K562 (cell line): ENCODE measurements around the gene KRTAP2-4. TPM values are rescaled to one million over a fixed set of nuclear protein-coding genes. Genes with fewer than 3 reads are reported as not detected.

Source experiments
- ATAC-seq: fragments of 200-7000 bp; cut with Tn5 transposase; 3 replicates; pipeline ENCODE4 v1.9.1; 2020; ENCODE audit warnings: moderate library complexity
- BruUV-seq: library from RNA; stranded (reverse); fragments of 400-500 nt; replicated peaks from 2 replicates; lab custom pipeline; 2021; lab: Mats Ljungman, UMichigan
- CTCF ChIA-PET: fragments of 300-600 bp; formaldehyde crosslinking; extraction: SDS; loops from one replicate; lab custom pipeline; 2021; ENCODE audit warnings: low intra/inter-chr PET ratio; lab: Yijun Ruan, JAX
- POLR2A ChIA-PET: fragments of 300-600, 350-650 bp; sonication (Branson Sonifier 250); formaldehyde crosslinking; extraction: SDS; loops from one replicate; lab custom pipeline; 2021; ENCODE audit warnings: antibody characterized with exemption, inconsistent platforms; lab: Yijun Ruan, JAX
- DNase-seq, 4 experiments: peaks; one replicate each; pipeline versions ENCODE4 v3.0.0 to v3.0.0-alpha.2; 2011 to 2018; ENCODE audit warnings: low spot score in 3 of 4, mixed read lengths in 3 of 4; ENCODE audit errors: extremely low read depth in 1 of 4
- FAIRE-seq: peaks from 2 replicates; lab custom pipeline; 2011; peaks lifted over from hg19 to GRCh38; lab: Jason Lieb, UNC
- H2AFZ ChIP-seq: 2 replicates; pipeline ENCODE4 v1.6.0; 2011; ENCODE audit warnings: low read depth, low read length, control low read depth, inconsistent platforms
- H3K27ac ChIP-seq: fragments of 200-600 bp; 3 replicates; pipeline ENCODE4 v1.8.0; 2011; ENCODE audit warnings: low read depth, mild to moderate bottlenecking, control low read depth, inconsistent platforms, low read length, moderate library complexity, mixed read lengths; ENCODE audit errors: extremely low read depth
- H3K27me3 ChIP-seq, 2 experiments: fragments of 300-600 bp in 1 of 2; 2 replicates in 1 of 2; 3 replicates in 1 of 2; pipeline versions ENCODE4 v1.6.0 to v1.8.0; 2011; ENCODE audit warnings: inconsistent platforms in 2 of 2, low read length in 2 of 2, mild to moderate bottlenecking in 1 of 2, mixed read lengths in 1 of 2, moderate library complexity in 1 of 2; ENCODE audit not compliant: control insufficient read depth in 2 of 2, insufficient read depth in 2 of 2
- H3K36me3 ChIP-seq: fragments of 300-600 bp; 3 replicates; pipeline ENCODE4 v1.8.0; 2011; ENCODE audit warnings: mild to moderate bottlenecking, low read length, inconsistent platforms; ENCODE audit not compliant: control insufficient read depth, insufficient read depth
- H3K4me1 ChIP-seq, 2 experiments: fragments of 200-600 bp in 1 of 2; replicated peaks in 1 of 2; 2 replicates in 1 of 2; 3 replicates in 1 of 2; pipeline versions ENCODE4 v1.5.1 to v1.8.0; 2011; ENCODE audit warnings: inconsistent platforms in 2 of 2, low read length in 2 of 2, mild to moderate bottlenecking in 1 of 2, mixed read lengths in 1 of 2, moderate library complexity in 1 of 2; ENCODE audit not compliant: control insufficient read depth in 2 of 2, insufficient read depth in 2 of 2
- H3K4me2 ChIP-seq: 2 replicates; pipeline ENCODE4 v1.6.1; 2011; ENCODE audit warnings: low read length, control low read depth, inconsistent platforms, mixed read lengths; ENCODE audit not compliant: insufficient read depth
- H3K4me3 ChIP-seq: fragments of 200-600 bp; sonication (generic), shearing (Covaris generic); 2 replicates; pipeline ENCODE4 v1.5.1; 2016; ENCODE audit warnings: control low read depth, inconsistent platforms
- H3K79me2 ChIP-seq: fragments of 200-600 bp; 3 replicates; pipeline ENCODE4 v1.8.0; 2011; ENCODE audit warnings: low read length, inconsistent platforms; ENCODE audit not compliant: control insufficient read depth, insufficient read depth
- H3K9ac ChIP-seq, 2 experiments: 2 replicates each; pipeline versions ENCODE4 v1.6.0 to v1.6.1; 2011; ENCODE audit warnings: low read depth in 2 of 2, low read length in 2 of 2, control low read depth in 1 of 2, inconsistent platforms in 1 of 2, mild to moderate bottlenecking in 1 of 2, mixed read lengths in 1 of 2; ENCODE audit not compliant: insufficient read depth in 1 of 2
- H3K9me1 ChIP-seq: one replicate; pipeline ENCODE4 v1.6.0; 2011; ENCODE audit warnings: inconsistent platforms, mild to moderate bottlenecking, low read length, moderate library complexity; ENCODE audit not compliant: control insufficient read depth, insufficient read depth
- H3K9me3 ChIP-seq: replicated peaks from 2 replicates; pipeline ENCODE4 v1.5.1; 2011; ENCODE audit warnings: low read depth, low read length, inconsistent platforms; ENCODE audit not compliant: control insufficient read depth, insufficient read depth
- H4K20me1 ChIP-seq: replicated peaks from 2 replicates; pipeline ENCODE4 v1.6.1; 2011; ENCODE audit warnings: low read length, inconsistent platforms, mixed read lengths; ENCODE audit not compliant: control insufficient read depth, insufficient read depth
- BACH1 ChIP-seq: fragments of 200-800 bp; sonication (Bioruptor generic); IDR thresholded peaks from 2 replicates; pipeline ENCODE4 v1.6.1; 2016; ENCODE audit warnings: missing genetic modification characterization, missing compliant biosample characterization
- ELF2 ChIP-seq: fragments of 250-450 bp; sonication (Bioruptor Pico); IDR thresholded peaks from 2 replicates; pipeline ENCODE4 v1.5.0; 2021; ENCODE audit warnings: mild to moderate bottlenecking
- HDAC2 ChIP-seq: fragments of 450-650 bp; IDR thresholded peaks from 2 replicates; pipeline ENCODE4 v1.6.1; 2016; ENCODE audit warnings: mild to moderate bottlenecking
- RFX7 ChIP-seq: fragments of 250-450 bp; sonication (Bioruptor Pico); IDR thresholded peaks from 2 replicates; pipeline ENCODE4 v1.5.1; 2021; ENCODE audit warnings: mild to moderate bottlenecking
- SNIP1 ChIP-seq: fragments of 450-650 bp; IDR thresholded peaks from 2 replicates; pipeline ENCODE4 v1.7.1; 2017; ENCODE audit warnings: low read depth, mild to moderate bottlenecking
- SREBF2 ChIP-seq: sonication (generic); formaldehyde crosslinking; IDR thresholded peaks from 2 replicates; pipeline ENCODE4 v1.4.0; 2020; ENCODE audit warnings: mild to moderate bottlenecking, missing genetic modification reagents
- TBP ChIP-seq: optimal IDR thresholded peaks from 2 replicates; pipeline ENCODE3; 2011; ENCODE audit warnings: low read depth, low read length, improper control_type of control experiment
- TSHZ1 ChIP-seq: fragments of 250-450 bp; sonication (Bioruptor Pico); IDR thresholded peaks from 2 replicates; pipeline ENCODE4 v1.4.0; 2020; ENCODE audit warnings: mild to moderate bottlenecking, moderate library complexity
- ZBTB43 ChIP-seq: sonication (generic); formaldehyde crosslinking; IDR thresholded peaks from 2 replicates; pipeline ENCODE4 v1.8.0; 2023; ENCODE audit warnings: mild to moderate bottlenecking, missing genetic modification reagents
- ZBTB49 ChIP-seq: sonication (generic); formaldehyde crosslinking; IDR thresholded peaks from 2 replicates; pipeline ENCODE4 v1.8.0; 2022; ENCODE audit warnings: missing genetic modification reagents, mild to moderate bottlenecking, borderline replicate concordance
- ZNF316 ChIP-seq: fragments of 450-650 bp; IDR thresholded peaks from 2 replicates; pipeline ENCODE4 v1.6.1; 2016
- ZNF561 ChIP-seq: fragments of 450-650 bp; formaldehyde crosslinking; conservative IDR thresholded peaks from 2 replicates; pipeline ENCODE4 v1.4.0; 2020; ENCODE audit warnings: mild to moderate bottlenecking, moderate library complexity
- ZNF740 ChIP-seq, 3 experiments: fragments of 200-800 bp in 1 of 3; sonication (Bioruptor generic) in 1 of 3; sonication (generic) in 1 of 3; formaldehyde crosslinking in 1 of 3; IDR thresholded peaks; 2 replicates each; pipeline versions ENCODE4 v1.6.1 to v1.8.0; 2016 to 2022; ENCODE audit warnings: mild to moderate bottlenecking in 2 of 3, missing compliant biosample characterization in 2 of 3, missing genetic modification characterization in 2 of 3, missing genetic modification reagents in 1 of 3
- ZNF778 ChIP-seq: fragments of 450-650 bp; formaldehyde crosslinking; IDR thresholded peaks from 2 replicates; pipeline ENCODE4 v1.4.0; 2020; ENCODE audit warnings: mild to moderate bottlenecking, moderate library complexity
- ZNF780A ChIP-seq: fragments of 250-450 bp; sonication (Bioruptor Pico); IDR thresholded peaks from 2 replicates; pipeline ENCODE4 v1.5.0; 2021; ENCODE audit warnings: mild to moderate bottlenecking
- WGBS: fragments of 100-300 bp; shearing (Covaris generic); methylation state at CpG from one replicate; pipeline ENCODE4 v1.1.6; 2016; ENCODE audit warnings: low coverage, mixed read lengths; ENCODE audit not compliant: insufficient coverage; ENCODE audit errors: missing lambda C conversion rate; 5-methylcytosine and 5-hydroxymethylcytosine counted together
- in situ Hi-C: fragments of 300-500 bp; cut with MboI; formaldehyde crosslinking; loops from 4 replicates; pipeline ENCODE4 v1.15.0; 2018; ENCODE audit warnings: inconsistent platforms, mixed read lengths
- intact Hi-C: fragments of 100-400 bp; cut with micrococcal nuclease; formaldehyde crosslinking; loops from 2 replicates; pipeline ENCODE4 v1.14.2; 2022
- polyA plus RNA-seq, 8 experiments: library from polyadenylated mRNA; depleted of rRNA in 4 of 8; stranded (reverse) in 5 of 8; unstranded in 3 of 8; fragments of >200 nt; fragmentation: Nextera tagmentation in 2 of 8; fragmentation: Illumina TruSeq in 1 of 8; extraction: Ambion mirVana in 2 of 8; extraction: Trizol in 1 of 8; gene quantifications; 2 replicates each; pipeline versions ENCODE4 v1.2.1 to v1.2.3, GENCODE V29; 2011 to 2014; ENCODE audit warnings: inconsistent platforms in 1 of 8, missing spikeins in 1 of 8
- total RNA-seq, 7 experiments: library from RNA; depleted of rRNA in 6 of 7; stranded (reverse); fragments of >200 nt in 6 of 7; fragmentation: Illumina TruSeq in 2 of 7; extraction: Trizol in 2 of 7; gene quantifications; 2 replicates each; pipeline versions ENCODE4 v1.2.1 to v1.2.3, GENCODE V29; 2011 to 2021; ENCODE audit warnings: low replicate concordance in 1 of 7

The KRTAP2-4 gene
- total and polyA plus RNA-seq, 9 of the 15 experiments (the other 6 are each of a cell fraction or from before 2014, with no cell fraction given) = not detected

GRCh38 chr17:41061964-41062363, 3.7 kb downstream of the KRTAP2-4 start:
- FAIRE-seq = no peak
- BruUV-seq = no TSS peak

More at GRCh38 chr17:41061964-41062363, 3.7 kb downstream of the KRTAP2-4 start:
- no peak overlapping the region for H3K9ac ChIP-seq
- WGBS = 0% methylated on average over 1 of the region's 1 CpG
- no peak overlapping the region for H2AFZ ChIP-seq
- DNase-seq = no peak
- H3K9me1 ChIP-seq = no peaks in the 10 kb centered on the region
- H3K36me3 ChIP-seq = no peaks in the 10 kb centered on the region
- peaks cover 0 to 5% of the 10 kb centered on the region in 2 experiments; a peak in 2 of 5 replicates for H3K4me1 ChIP-seq
- no peak overlapping the region for H3K4me2 ChIP-seq
- no peak for TF ChIP-seq ELF2
- TF ChIP-seq ZNF740 (CRISPR knock-in tag; IDR thresholded peaks at IDR 0.05) = no peak
- no peak for TF ChIP-seq ZNF740 (tag; IDR thresholded peaks at IDR 0.05)
- TF ChIP-seq ZBTB43 (CRISPR knock-in tag) = no peak
- no peak for TF ChIP-seq SREBF2 (CRISPR knock-in tag)
- TF ChIP-seq BACH1 (tag) = no peak
- no peak for TF ChIP-seq HDAC2
- no peak for TF ChIP-seq ZNF316
- TF ChIP-seq RFX7 (CRISPR knock-in tag) = no peak
- TF ChIP-seq ZNF780A (CRISPR knock-in tag) = no peak
- no peak for TF ChIP-seq ZBTB49
- no peak for TF ChIP-seq ZNF778 (CRISPR knock-in tag)
- TF ChIP-seq TBP = no peak
- TF ChIP-seq ZNF561 (CRISPR knock-in tag) = no peak
- no peak for TF ChIP-seq TSHZ1 (CRISPR knock-in tag)
- TF ChIP-seq SNIP1 = no peak
- TF ChIP-seq, all 486 proteins: peak for 0
- Histone ChIP-seq H4K20me1 (no peaks in the 10 kb centered on the region; the same call in 1 of the 2 replicates), H3K27ac (no peak overlapping the region), H3K79me2 (no peaks in the 10 kb centered on the region), H3K27me3 (peaks cover 0 to 4% of the 10 kb centered on the region in 2 experiments; a peak in 3 of 5 replicates), H3K4me3 (no peak overlapping the region), H3K9me3 (no peaks in the 10 kb centered on the region)
- ChIA-PET POLR2A (interaction anchor here (0.7 kb wide), 1 partner anchor 592 kb away, joined by 3 read pairs; no protein-coding TSS in a partner anchor), CTCF (no interaction called here)
- in situ Hi-C loops (no loop called here), intact Hi-C loops (no loop called here)
- no peak for ATAC-seq
